ENCODE measurements around the gene NPEPPS. TPM values are rescaled to one million over a fixed set of nuclear protein-coding genes. Genes with fewer than 3 reads are reported as not detected.

Gene NPEPPS
- total and polyA plus RNA-seq, 2 of the 13 experiments (the other 11 are each of a cell fraction or from before 2014, with no cell fraction given) = 53.5 to 127 TPM

DNA sequence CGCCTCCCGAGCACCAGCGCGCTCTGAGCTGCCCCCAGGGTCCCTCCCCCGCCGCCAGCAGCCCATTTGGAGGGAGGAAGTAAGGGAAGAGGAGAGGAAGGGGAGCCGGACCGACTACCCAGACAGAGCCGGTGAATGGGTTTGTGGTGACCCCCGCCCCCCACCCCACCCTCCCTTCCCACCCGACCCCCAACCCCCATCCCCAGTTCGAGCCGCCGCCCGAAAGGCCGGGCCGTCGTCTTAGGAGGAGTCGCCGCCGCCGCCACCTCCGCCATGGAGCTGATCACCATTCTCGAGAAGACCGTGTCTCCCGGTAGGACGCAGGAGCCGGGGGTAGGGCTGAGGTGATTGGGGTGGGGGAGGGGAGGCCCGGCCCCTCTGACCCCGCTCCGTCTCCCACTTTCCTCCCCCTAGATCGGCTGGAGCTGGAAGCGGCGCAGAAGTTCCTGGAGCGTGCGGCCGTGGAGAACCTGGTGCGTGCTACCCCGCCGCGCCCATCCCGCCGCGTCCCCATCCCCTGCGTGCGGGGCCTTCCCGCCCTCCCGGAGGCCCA is 119.1 kb downstream of the NPEPPS start (continued):
- TF ChIP-seq ARID5B (CRISPR knock-in tag; IDR thresholded peaks at IDR 0.05) (no peak), MED8 (CRISPR knock-in tag; IDR thresholded peaks at IDR 0.05; ENCODE audit: insufficient replicate concordance) (no peak), ZNF546 (CRISPR knock-in tag; conservative IDR thresholded peaks at IDR 0.05) (peak; percentile 65; the same call in 1 of the 2 replicates), GPN1 (CRISPR knock-in tag; IDR thresholded peaks at IDR 0.05; ENCODE audit: borderline replicate concordance) (peak; percentile 46; the same call in 1 of the 2 replicates), ZNF749 (CRISPR knock-in tag; IDR thresholded peaks at IDR 0.05; ENCODE audit: borderline replicate concordance) (no peak; the same call in 1 of the 2 replicates), ZNF878 (CRISPR knock-in tag; IDR thresholded peaks at IDR 0.05) (no peak; the same call in 1 of the 2 replicates), PCBP2 (optimal IDR thresholded peaks at IDR 0.05; ENCODE audit: low read depth, low read length, poor library complexity, severe bottlenecking) (peak; percentile 92), ZNF441 (CRISPR knock-in tag; IDR thresholded peaks at IDR 0.05; ENCODE audit: borderline replicate concordance) (peak; percentile 19; the same call in 1 of the 2 replicates), JUN (CRISPR knock-in tag; IDR thresholded peaks at IDR 0.05) (no peak), POGZ (CRISPR knock-in tag; IDR thresholded peaks at IDR 0.05) (no peak), ZBTB44 (CRISPR knock-in tag; IDR thresholded peaks at IDR 0.05) (0 out of 2 replicates have a peak, but pooled peaks have one; percentile 54), NFKBIZ (CRISPR knock-in tag; IDR thresholded peaks at IDR 0.05) (no peak; the same call in 1 of the 2 replicates), ZIK1 (CRISPR knock-in tag; IDR thresholded peaks at IDR 0.05; ENCODE audit: borderline replicate concordance, low read depth) (no peak; the same call in none of the 2 replicates), ZFP36 (IDR thresholded peaks at IDR 0.05; ENCODE audit: borderline replicate concordance, low read depth, low read length, partially characterized antibody) (no peak), ISL2 (CRISPR knock-in tag; IDR thresholded peaks at IDR 0.05) (no peak), TBP (CRISPR knock-in tag; IDR thresholded peaks at IDR 0.05) (no peak)
- TF ChIP-seq, protein P1, sequence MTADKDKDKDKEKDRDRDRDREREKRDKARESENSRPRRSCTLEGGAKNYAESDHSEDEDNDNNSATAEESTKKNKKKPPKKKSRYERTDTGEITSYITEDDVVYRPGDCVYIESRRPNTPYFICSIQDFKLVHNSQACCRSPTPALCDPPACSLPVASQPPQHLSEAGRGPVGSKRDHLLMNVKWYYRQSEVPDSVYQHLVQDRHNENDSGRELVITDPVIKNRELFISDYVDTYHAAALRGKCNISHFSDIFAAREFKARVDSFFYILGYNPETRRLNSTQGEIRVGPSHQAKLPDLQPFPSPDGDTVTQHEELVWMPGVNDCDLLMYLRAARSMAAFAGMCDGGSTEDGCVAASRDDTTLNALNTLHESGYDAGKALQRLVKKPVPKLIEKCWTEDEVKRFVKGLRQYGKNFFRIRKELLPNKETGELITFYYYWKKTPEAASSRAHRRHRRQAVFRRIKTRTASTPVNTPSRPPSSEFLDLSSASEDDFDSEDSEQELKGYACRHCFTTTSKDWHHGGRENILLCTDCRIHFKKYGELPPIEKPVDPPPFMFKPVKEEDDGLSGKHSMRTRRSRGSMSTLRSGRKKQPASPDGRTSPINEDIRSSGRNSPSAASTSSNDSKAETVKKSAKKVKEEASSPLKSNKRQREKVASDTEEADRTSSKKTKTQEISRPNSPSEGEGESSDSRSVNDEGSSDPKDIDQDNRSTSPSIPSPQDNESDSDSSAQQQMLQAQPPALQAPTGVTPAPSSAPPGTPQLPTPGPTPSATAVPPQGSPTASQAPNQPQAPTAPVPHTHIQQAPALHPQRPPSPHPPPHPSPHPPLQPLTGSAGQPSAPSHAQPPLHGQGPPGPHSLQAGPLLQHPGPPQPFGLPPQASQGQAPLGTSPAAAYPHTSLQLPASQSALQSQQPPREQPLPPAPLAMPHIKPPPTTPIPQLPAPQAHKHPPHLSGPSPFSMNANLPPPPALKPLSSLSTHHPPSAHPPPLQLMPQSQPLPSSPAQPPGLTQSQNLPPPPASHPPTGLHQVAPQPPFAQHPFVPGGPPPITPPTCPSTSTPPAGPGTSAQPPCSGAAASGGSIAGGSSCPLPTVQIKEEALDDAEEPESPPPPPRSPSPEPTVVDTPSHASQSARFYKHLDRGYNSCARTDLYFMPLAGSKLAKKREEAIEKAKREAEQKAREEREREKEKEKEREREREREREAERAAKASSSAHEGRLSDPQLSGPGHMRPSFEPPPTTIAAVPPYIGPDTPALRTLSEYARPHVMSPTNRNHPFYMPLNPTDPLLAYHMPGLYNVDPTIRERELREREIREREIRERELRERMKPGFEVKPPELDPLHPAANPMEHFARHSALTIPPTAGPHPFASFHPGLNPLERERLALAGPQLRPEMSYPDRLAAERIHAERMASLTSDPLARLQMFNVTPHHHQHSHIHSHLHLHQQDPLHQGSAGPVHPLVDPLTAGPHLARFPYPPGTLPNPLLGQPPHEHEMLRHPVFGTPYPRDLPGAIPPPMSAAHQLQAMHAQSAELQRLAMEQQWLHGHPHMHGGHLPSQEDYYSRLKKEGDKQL (CRISPR knock-in tag; IDR thresholded peaks at IDR 0.05; ENCODE audit: low read depth) = no peak
